ENCODE data around the gene FAM53A.

- TF ChIP-seq CTCF (IDR thresholded peaks at IDR 0.05) (no peak), POLR2A (IDR thresholded peaks at IDR 0.05) (no peak)
Measured at GRCh38 chr4:1730532-1731135, 46.5 kb upstream of the FAM53A start.
